ENCODE data around the gene TCF12.
"Not testable (repeated sequence)": the region's sequence is repeated elsewhere in the genome, so short reads cannot be mapped to it uniquely, and the experiment has no call there.

Gene TCF12

GRCh38 chr15:57147621-57148020 lies 229.2 kb downstream of the TCF12 start:
- DNase-seq = no peak

DNA sequence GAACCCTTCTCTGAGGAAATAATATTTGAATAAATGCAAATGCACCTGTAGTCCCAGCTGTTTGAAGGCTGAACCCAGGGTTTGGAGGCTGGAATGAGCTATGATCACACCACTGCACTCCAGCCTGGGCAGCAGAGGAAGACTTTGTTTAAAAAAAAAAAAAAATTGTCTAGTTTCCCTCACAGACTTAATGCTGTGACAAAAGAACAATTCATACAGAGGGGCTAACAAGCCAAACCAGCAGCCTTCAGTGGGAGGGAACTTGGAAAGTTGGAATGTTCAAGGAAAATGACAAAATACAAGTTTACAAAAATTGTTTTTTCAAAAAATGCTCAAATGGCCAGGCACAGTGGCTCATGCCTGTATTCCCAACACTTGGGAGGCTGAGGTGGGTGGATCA lies 229.8 kb downstream of the TCF12 start:
- no peak for DNase-seq

DNA sequence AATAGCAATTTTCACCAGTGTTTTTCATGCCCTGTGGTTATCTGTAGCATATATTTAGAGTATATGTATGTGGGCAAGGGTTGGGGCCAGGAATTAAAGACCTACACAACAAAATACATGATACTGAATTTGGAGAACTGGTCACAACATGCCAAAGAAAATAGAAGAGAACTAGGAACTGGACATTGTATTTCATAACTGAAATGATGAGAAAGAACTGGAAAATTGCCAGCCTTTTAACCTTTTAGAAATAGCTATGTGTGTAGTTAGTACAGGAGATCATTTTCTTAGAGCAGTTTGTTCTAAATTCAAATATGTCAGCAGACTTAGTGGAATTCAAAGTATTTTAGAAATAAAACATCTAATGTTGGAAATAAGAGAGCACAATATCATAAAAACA lies 230.8 kb downstream of the TCF12 start:
- no peak for DNase-seq

DNA sequence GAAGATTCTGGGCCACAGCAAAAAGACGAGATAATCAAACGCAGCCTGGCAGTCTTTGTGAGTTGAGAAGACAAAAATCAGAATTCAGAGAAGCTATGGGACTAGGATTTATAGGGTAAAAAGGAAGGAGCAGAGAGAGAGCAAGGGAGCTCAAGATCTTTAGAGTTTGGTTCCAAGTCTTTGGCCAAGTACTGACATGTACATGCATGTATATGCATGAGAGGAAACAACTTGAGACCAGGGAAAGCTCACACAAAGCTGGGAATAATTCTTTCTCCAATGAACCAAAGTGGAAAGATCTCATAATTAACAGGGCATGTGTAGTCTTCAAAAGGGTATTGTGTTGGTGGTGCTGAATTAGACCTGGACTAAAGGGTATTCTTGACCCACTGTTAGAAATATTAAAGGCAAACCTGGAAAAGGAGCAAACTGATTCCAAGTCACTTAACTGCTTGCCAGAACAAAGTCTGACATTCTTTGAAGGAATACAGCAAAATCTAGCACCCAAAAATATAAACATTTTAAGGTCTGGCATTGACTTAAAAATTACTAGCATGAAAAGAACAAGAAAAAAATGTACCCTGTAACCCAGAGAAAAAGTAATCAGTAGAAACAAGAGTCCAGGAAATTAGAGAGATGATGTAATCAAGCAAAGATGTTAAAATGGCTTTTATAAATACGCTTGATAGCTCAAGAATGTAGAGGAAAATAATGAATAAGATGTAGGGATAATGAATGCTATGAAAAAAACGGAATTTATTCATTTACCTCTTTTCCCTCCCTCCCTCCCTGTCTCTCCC lies 231.8 kb downstream of the TCF12 start:
- DNase-seq = no peak

DNA sequence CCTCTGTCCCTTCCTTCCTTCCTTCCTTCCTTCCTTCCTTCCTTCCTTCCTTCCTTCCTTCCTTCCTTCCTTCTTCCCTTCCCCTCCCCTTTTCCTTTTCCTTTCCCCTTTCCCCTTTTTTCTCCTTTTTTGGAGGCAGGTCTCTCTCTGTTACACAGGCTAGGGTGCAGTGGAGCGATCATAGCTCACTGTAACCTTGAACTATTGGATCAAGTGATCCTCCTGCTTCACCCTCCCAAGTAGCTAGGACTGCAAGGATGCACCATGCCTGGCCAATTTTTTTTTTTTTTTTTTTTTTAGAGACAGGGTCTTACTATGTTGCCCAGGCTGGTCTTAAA lies 232.4 kb downstream of the TCF12 start:
- DNase-seq = not testable (repeated sequence)

- DNase-seq = no peak
These were observed 233.7 kb downstream of the TCF12 start for GRCh38 chr15:57152133-57152532.

GRCh38 chr15:57152666-57153539 lies 234.5 kb downstream of the TCF12 start:
- DNase-seq = no peak

- peak; percentile 70 for DNase-seq
These were observed 237.9 kb downstream of the TCF12 start for GRCh38 chr15:57156210-57156884.

GRCh38 chr15:57158589-57158988 lies 240.1 kb downstream of the TCF12 start:
- DNase-seq = peak; percentile 80

DNA sequence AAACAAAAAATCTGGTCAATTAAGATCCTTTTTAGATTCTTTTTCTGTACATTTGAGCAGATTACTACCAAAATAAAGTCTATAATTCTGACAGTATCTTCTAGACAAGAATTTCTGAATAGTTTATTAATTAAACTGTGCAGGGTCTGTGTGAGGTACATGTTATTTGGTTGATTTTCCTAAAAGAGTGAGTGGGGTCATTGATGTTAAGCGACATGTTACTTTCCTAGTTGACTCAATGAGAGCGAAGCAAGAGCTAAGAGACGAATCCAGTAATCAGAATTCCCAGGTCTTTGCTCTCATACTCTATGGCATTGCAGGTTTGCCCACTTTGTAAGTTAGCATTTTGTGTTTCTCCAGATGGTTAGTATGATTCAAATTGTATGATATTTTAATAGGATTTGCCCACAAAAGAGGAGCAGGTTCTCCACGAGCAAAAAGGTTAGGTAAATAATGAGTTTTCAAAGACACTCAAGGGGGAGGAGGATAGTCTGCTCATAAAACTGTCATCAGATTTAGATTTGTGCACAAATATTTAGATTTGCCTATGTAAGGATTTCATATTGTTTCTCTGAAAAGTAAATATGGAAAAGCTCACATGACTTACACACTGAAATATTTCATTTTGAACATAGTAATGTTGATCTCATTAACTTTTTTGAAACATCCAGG lies 240.7 kb downstream of the TCF12 start:
- no peak for DNase-seq

- no peak for DNase-seq
These were observed 241.3 kb downstream of the TCF12 start for GRCh38 chr15:57159767-57160166.

DNA sequence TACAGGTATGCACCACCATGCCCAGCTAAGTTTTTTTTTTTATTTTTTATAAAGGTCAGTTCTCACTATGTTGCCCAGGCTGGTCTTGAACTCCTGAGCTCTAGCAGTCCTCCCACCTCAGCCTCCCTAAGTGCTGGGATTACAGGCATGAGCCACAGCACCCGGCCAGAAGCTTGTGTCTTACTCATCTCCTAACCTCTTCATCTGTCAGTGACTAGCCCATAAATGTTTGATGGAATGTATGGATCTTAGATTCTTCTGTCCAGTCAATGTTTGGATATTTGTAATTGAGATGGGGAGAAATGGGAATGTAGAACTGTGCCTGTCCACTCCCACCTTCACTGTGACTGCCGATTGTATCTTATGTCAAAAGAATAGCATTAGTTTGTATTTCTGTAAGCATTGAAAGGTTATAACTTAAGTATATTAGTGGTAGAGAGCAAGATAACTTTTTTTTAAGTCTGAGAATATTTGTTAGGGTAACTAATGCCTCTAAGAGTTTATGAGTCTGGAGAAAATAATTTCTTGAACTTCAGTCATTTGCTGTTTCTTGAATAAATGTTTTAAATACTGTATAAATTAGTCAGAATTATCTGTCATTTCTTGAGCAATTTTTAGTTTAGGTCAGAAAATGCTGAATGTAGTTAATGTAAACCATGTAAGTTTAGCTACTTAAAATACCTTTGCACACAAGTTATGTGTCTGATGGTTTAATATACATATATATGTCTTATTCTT lies 242.5 kb downstream of the TCF12 start:
- no peak for DNase-seq

- DNase-seq = not testable (repeated sequence)
These were observed 245.8 kb downstream of the TCF12 start for GRCh38 chr15:57164251-57164650.

DNA sequence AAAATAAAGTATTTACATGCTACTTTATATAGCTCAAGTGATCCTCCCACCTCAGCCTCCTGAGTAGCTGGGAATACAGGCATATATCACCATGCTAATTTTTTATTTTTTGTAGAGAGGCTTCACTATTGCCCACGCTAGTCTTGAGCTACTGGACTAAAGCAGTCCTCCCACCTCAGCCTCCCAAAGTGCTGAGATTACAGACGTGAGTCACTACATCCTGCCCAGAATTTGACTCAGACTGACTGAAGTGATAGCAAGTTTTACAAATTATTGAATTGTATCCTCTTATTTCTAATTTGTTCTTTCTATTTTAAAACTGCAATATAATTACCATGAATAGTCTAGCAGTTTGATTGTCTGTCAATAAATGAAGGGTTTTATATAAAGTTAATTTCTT lies 247.5 kb downstream of the TCF12 start:
- DNase-seq = no peak

DNA sequence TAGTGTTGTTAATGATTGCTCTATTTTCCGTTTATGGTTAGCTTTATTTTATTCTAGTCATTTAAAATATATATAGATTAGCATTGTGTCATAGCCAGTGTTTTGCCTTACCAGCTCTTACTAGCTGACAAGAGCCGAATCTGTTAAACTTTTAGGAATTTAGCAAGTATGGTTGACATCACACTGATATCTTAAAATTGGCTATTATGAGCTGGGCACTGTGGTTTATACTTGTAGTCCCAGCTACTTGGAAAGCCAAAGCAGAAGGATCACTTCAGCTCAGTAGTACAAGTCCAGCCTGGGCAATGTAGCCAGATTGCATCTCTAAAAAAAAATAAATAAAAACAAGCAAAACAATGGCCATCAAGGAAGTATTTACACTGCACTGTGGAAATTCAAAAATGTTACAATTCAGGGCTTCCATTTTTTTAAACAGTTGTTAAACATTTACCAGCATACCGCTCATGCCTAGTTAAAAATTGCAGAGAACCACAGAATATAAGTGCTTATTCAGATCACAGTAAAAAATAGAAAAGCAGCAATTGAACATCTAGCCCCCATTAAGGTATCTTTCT lies 249.5 kb downstream of the TCF12 start:
- no peak for DNase-seq

GRCh38 chr15:57169643-57170042 lies 251.2 kb downstream of the TCF12 start:
- no peak for DNase-seq

DNA sequence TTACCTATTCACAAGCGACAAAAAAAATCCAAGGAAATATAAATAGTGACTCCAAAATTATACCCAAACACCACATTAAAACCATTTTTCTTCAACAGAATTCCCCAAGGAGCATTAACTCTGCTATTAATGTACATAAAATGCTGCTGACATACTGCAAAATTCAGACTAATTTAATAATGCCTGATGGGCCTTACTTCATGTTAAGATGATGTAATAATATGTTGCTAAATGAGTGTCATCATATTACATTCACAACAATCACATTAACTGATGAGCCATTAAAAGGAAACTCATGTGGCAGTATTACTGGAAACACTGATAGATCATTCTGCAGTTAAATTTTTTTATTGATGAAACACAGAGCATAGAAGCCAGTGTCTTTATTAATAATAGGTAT lies 253.0 kb downstream of the TCF12 start:
- DNase-seq = no peak

GRCh38 chr15:57172925-57173324 lies 254.5 kb downstream of the TCF12 start:
- DNase-seq = no peak

- no peak for DNase-seq
These were observed 264.6 kb downstream of the TCF12 start for GRCh38 chr15:57183041-57183440.

DNA sequence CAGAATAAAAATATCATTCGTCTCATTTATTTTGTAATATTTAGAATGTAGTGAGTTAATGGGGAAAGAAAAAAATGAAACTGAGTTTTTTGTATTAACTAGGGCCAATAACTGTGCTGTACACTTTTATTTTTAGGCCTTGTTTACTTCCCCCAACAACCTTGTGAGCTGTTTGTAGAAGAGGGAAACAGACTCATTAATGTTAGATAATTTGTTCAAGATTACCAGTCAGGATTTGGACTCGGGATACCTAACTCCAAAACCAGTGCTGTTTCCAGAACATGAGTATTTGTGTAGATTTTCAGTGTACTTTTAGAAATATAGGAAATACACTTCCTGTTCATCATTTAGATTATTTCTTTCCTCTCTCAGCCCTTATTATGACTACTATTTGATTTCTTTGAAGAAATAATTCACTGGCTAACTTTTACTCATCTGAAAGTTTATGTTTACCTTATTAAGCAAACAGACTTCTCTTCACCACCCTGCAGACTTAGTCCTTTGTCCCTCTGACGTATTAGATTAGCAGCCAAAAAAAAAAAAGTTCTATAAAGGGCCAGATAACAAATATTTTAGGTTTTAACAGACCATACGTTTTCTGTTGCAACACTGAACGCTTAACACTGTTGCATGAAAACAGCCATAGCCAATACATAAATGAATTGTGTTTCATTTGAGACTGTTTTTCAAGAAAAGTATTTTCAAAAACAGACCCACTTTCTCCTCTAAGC lies 265.3 kb downstream of the TCF12 start:
- no peak for DNase-seq

GRCh38 chr15:57184502-57184901 lies 266.1 kb downstream of the TCF12 start:
- DNase-seq = no peak
